ENCODE measurements around the gene LTF. TPM values are rescaled to one million over a fixed set of nuclear protein-coding genes. Genes with fewer than 3 reads are reported as not detected.
A peak's percentile ranks its signal among the peaks of the same experiment; 100 is the strongest.
"Not testable (repeated sequence)": the region's sequence is repeated elsewhere in the genome, so short reads cannot be mapped to it uniquely, and the experiment has no call there.

Gene LTF
- total and polyA plus RNA-seq, 7 donors: 0.73 to 3.8 (median 2.0) TPM

- no peaks in the 10 kb centered on the region for H3K27me3 ChIP-seq (ENCODE audit: insufficient read depth in 3 of 3, low read length in 2 of 3)
- DNase-seq: no peak
- H3K4me3 ChIP-seq: no peak overlapping the region
- no peak for ATAC-seq
- intact Hi-C loops (cut with DNase I): no loop called here
- H3K4me1 ChIP-seq: peaks cover 8% of the 10 kb centered on the region
- no peaks in the 10 kb centered on the region for H3K36me3 ChIP-seq (ENCODE audit: insufficient read depth in 1 of 2, low read depth in 1 of 2)
- TF ChIP-seq CTCF (IDR thresholded peaks at IDR 0.05): no peak
- no peaks in the 10 kb centered on the region for H3K9me3 ChIP-seq
- 84 to 86% (median 86%) methylated on average over 2 of the region's 2 CpGs for WGBS, 3 donors
- H3K27ac ChIP-seq: no peak overlapping the region
These were observed 71.7 kb downstream of the LTF start for GRCh38 chr3:46393011-46393410.

GRCh38 chr3:46391526-46391925 is 73.2 kb downstream of the LTF start:
- H3K36me3 ChIP-seq (ENCODE audit: insufficient read depth in 1 of 2, low read depth in 1 of 2); intact Hi-C loops (cut with DNase I); ATAC-seq; H3K27ac ChIP-seq; H3K27me3 ChIP-seq (ENCODE audit: insufficient read depth in 3 of 3, low read length in 2 of 3); H3K4me1 ChIP-seq; H3K9me3 ChIP-seq; H3K4me3 ChIP-seq; DNase-seq: not testable (repeated sequence)
- WGBS, 3 donors: 91 to 93% (median 93%) methylated on average over 5 of the region's 5 CpGs

- intact Hi-C loops (cut with DNase I): no loop called here
- 84 to 85% (median 84%) methylated on average over 6 of the region's 6 CpGs for WGBS, 3 donors
These were observed 75.4 kb downstream of the LTF start for GRCh38 chr3:46389306-46389705.

GRCh38 chr3:46388847-46389246 is 75.9 kb downstream of the LTF start:
- WGBS, 3 donors: 95 to 96% (median 96%) methylated on average over 4 of the region's 4 CpGs
- H3K9me3 ChIP-seq; DNase-seq; H3K27me3 ChIP-seq (ENCODE audit: insufficient read depth in 3 of 3, low read length in 2 of 3); H3K4me3 ChIP-seq; H3K4me1 ChIP-seq; intact Hi-C loops (cut with DNase I); H3K36me3 ChIP-seq (ENCODE audit: insufficient read depth in 1 of 2, low read depth in 1 of 2); H3K27ac ChIP-seq; ATAC-seq: not testable (repeated sequence)

More at GRCh38 chr3:46389306-46389705, 75.4 kb downstream of the LTF start:
- ATAC-seq (no peak), DNase-seq (no peak)
- Histone ChIP-seq H3K4me3 (no peak overlapping the region), H3K9me3 (no peaks in the 10 kb centered on the region), H3K27ac (no peak overlapping the region), H3K27me3 (ENCODE audit: insufficient read depth in 3 of 3, low read length in 2 of 3) (no peaks in the 10 kb centered on the region), H3K4me1 (no peaks in the 10 kb centered on the region), H3K36me3 (ENCODE audit: insufficient read depth in 1 of 2, low read depth in 1 of 2) (no peaks in the 10 kb centered on the region)
- no peak for TF ChIP-seq CTCF (IDR thresholded peaks at IDR 0.05)

- Histone ChIP-seq H3K4me1 (peaks cover 5% of the 10 kb centered on the region), H3K4me3 (no peak overlapping the region), H3K36me3 (ENCODE audit: insufficient read depth in 1 of 2, low read depth in 1 of 2) (no peaks in the 10 kb centered on the region), H3K27me3 (ENCODE audit: insufficient read depth in 3 of 3, low read length in 2 of 3) (no peaks in the 10 kb centered on the region), H3K9me3 (no peaks in the 10 kb centered on the region), H3K27ac (no peak overlapping the region)
- no peak for DNase-seq
- intact Hi-C loops (cut with DNase I): no loop called here
- ATAC-seq: peak in 1 of 4 donors; percentile 51
- no peak for TF ChIP-seq CTCF (IDR thresholded peaks at IDR 0.05)
- 42 to 59% (median 52%) methylated on average over 4 of the region's 4 CpGs for WGBS, 3 donors
These were observed 78.5 kb downstream of the LTF start for GRCh38 chr3:46386205-46386604.

Other genes starting within 250 kb of the LTF start
- gene CCR3, start 222.4 kb downstream of the LTF start, total RNA-seq: under 1 TPM in 3 of 4 donors, not detected in 1; 0.48 to 0.62 (median 0.49) TPM
- under 1 TPM; 0.10 to 0.41 (median 0.14) TPM for gene CCR3, start 222.4 kb downstream of the LTF start, polyA plus RNA-seq
- 1 to 10 TPM in 1 of 4 donors, under 1 TPM in 3; 0.23 to 1.0 (median 0.38) TPM for gene CCR2, start 110.8 kb downstream of the LTF start, total RNA-seq
- under 1 TPM; 0.10 to 0.34 (median 0.27) TPM for gene CCR2, start 110.8 kb downstream of the LTF start, polyA plus RNA-seq
- gene CCR5, start 94.0 kb downstream of the LTF start, total RNA-seq: 1 to 10 TPM in 1 of 4 donors, under 1 TPM in 3; 0.19 to 1.1 (median 0.52) TPM
- under 1 TPM; 0.08 to 0.21 (median 0.14) TPM for gene CCR5, start 94.0 kb downstream of the LTF start, polyA plus RNA-seq
- 1 to 10 TPM; 1.0 to 1.8 (median 1.7) TPM for gene CCRL2, start 57.6 kb downstream of the LTF start, total RNA-seq
- gene CCRL2, start 57.6 kb downstream of the LTF start, polyA plus RNA-seq: 1 to 10 TPM in 1 of 3 donors, under 1 TPM in 2; 0.55 to 1.1 (median 0.70) TPM
- not detected for gene RTP3, start 33.1 kb upstream of the LTF start, total RNA-seq
- under 1 TPM in 1 of 3 donors, not detected in 2; 0.01 TPM for gene RTP3, start 33.1 kb upstream of the LTF start, polyA plus RNA-seq
- 100 to 1,000 TPM in 1 of 4 donors, 10 to 100 TPM in 3; 65.1 to 160 (median 95.6) TPM for gene LRRC2, start 101.4 kb upstream of the LTF start, total RNA-seq
- gene LRRC2, start 101.4 kb upstream of the LTF start, polyA plus RNA-seq: 10 to 100 TPM in 2 of 3 donors, 1 to 10 TPM in 1; 8.3 to 60.3 (median 57.9) TPM
- under 1 TPM in 1 of 4 donors, not detected in 3; 0.96 TPM for gene FAM240A, start 147.6 kb upstream of the LTF start, total RNA-seq
- under 1 TPM; 0.01 to 0.14 (median 0.04) TPM for gene FAM240A, start 147.6 kb upstream of the LTF start, polyA plus RNA-seq
- gene ALS2CL, start 228.8 kb upstream of the LTF start, total RNA-seq: 10 to 100 TPM in 1 of 4 donors, 1 to 10 TPM in 3; 5.0 to 10.1 (median 8.0) TPM
- 1 to 10 TPM; 5.2 to 6.6 (median 5.5) TPM for gene ALS2CL, start 228.8 kb upstream of the LTF start, polyA plus RNA-seq
- 1 to 10 TPM in 1 of 4 donors, under 1 TPM in 3; 0.27 to 2.2 (median 0.33) TPM for gene TMIE, start 236.5 kb upstream of the LTF start, total RNA-seq
- gene TMIE, start 236.5 kb upstream of the LTF start, polyA plus RNA-seq: 1 to 10 TPM in 1 of 3 donors, under 1 TPM in 2; 0.40 to 1.1 (median 0.65) TPM